Muscle of leg (tissue), 11 donors: ENCODE measurements around the gene GPD2. TPM values are rescaled to one million over a fixed set of nuclear protein-coding genes. Genes with fewer than 3 reads are reported as not detected.
"Not testable (repeated sequence)": the region's sequence is repeated elsewhere in the genome, so short reads cannot be mapped to it uniquely, and the experiment has no call there.

Experiments used
- DNase-seq: peaks from one replicate; pipeline ENCODE4 v3.0.0; 2013
- H3K27ac ChIP-seq: one replicate; pipeline ENCODE4 v1.5.1; 2013; ENCODE audit warnings: mild to moderate bottlenecking, low read length, control low read depth
- H3K27me3 ChIP-seq: one replicate; pipeline ENCODE4 v1.6.1; 2013; ENCODE audit warnings: low read length; ENCODE audit not compliant: control insufficient read depth, insufficient read depth
- H3K36me3 ChIP-seq: one replicate; pipeline ENCODE4 v1.6.1; 2013; ENCODE audit warnings: low read length; ENCODE audit not compliant: control insufficient read depth, insufficient read depth
- H3K4me1 ChIP-seq: one replicate; pipeline ENCODE4 v1.6.1; 2013; ENCODE audit warnings: low read length; ENCODE audit not compliant: control insufficient read depth, insufficient read depth
- H3K4me3 ChIP-seq: one replicate; pipeline ENCODE4 v1.5.1; 2013; ENCODE audit warnings: low read length, control low read depth
- H3K9me3 ChIP-seq: replicated peaks from 2 replicates; pipeline ENCODE4 v1.6.1; 2013; ENCODE audit warnings: low read depth, low read length; ENCODE audit not compliant: control insufficient read depth
- whole genome bisulfite sequencing: methylation state at CpG from one replicate; pipeline ENCODE4 v1.1.5; 2013; ENCODE audit warnings: missing lambda C conversion rate; ENCODE audit not compliant: insufficient coverage; 5-methylcytosine and 5-hydroxymethylcytosine counted together
- polyA plus RNA-seq, 8 donors: library from polyadenylated mRNA; unstranded; fragments of 120-200 nt; gene quantifications; one replicate each; pipeline versions ENCODE4 v1.2.1 to v1.2.3, GENCODE V29; 2013; ENCODE audit warnings: inconsistent platforms in 1 of 8, low replicate concordance in 1 of 8; ENCODE audit not compliant: insufficient read length in 8 of 8, insufficient read depth in 1 of 8
- total RNA-seq: library from RNA; stranded (reverse); fragments of 120-200 nt; gene quantifications from one replicate; pipeline ENCODE4 v1.2.4, GENCODE V29; 2013

GPD2 gene
- total and polyA plus RNA-seq, 9 donors = 8.0 to 20.7 (median 11.2) TPM

GRCh38 chr2:156489750-156490465 is 53.7 kb downstream of the GPD2 start:
- no peak overlapping the region for H3K4me3 ChIP-seq
- no peak overlapping the region for H3K27ac ChIP-seq
- H3K36me3 ChIP-seq = no peaks in the 10 kb centered on the region
- H3K27me3 ChIP-seq = no peaks in the 10 kb centered on the region
- DNase-seq = no peak
- peaks cover 4% of the 10 kb centered on the region for H3K4me1 ChIP-seq
- no peaks in the 10 kb centered on the region for H3K9me3 ChIP-seq
- WGBS = 78% methylated on average over 2 of the region's 6 CpGs

- Histone ChIP-seq H3K4me3 (no peak overlapping the region), H3K27ac (no peak overlapping the region), H3K27me3 (no peaks in the 10 kb centered on the region), H3K36me3 (no peaks in the 10 kb centered on the region), H3K9me3 (no peaks in the 10 kb centered on the region), H3K4me1 (peaks cover 4% of the 10 kb centered on the region)
- no peak for DNase-seq
- no CpG with 5 or more reads among the region's 1 CpG for WGBS
These were observed 54.3 kb downstream of the GPD2 start for GRCh38 chr2:156490466-156490840.

- no peak overlapping the region for H3K4me3 ChIP-seq
- H3K4me1 ChIP-seq = peaks cover 2% of the 10 kb centered on the region
- DNase-seq = no peak
- H3K9me3 ChIP-seq = no peaks in the 10 kb centered on the region
- no peaks in the 10 kb centered on the region for H3K27me3 ChIP-seq
- no peaks in the 10 kb centered on the region for H3K36me3 ChIP-seq
- H3K27ac ChIP-seq = no peak overlapping the region
- no CpG with 5 or more reads among the region's 2 CpGs for WGBS
These were observed 55.0 kb downstream of the GPD2 start for GRCh38 chr2:156491176-156491575.

- no peaks in the 10 kb centered on the region for H3K36me3 ChIP-seq
- H3K4me1 ChIP-seq = no peaks in the 10 kb centered on the region
- no peak for DNase-seq
- H3K27ac ChIP-seq = no peak overlapping the region
- H3K27me3 ChIP-seq = no peaks in the 10 kb centered on the region
- H3K4me3 ChIP-seq = no peak overlapping the region
- no peaks in the 10 kb centered on the region for H3K9me3 ChIP-seq
These were observed 56.8 kb downstream of the GPD2 start for GRCh38 chr2:156492979-156493378.

GRCh38 chr2:156495998-156496397 is 59.8 kb downstream of the GPD2 start:
- H3K9me3 ChIP-seq, H3K4me3 ChIP-seq, H3K4me1 ChIP-seq, H3K36me3 ChIP-seq, DNase-seq, H3K27ac ChIP-seq, H3K27me3 ChIP-seq: not testable (repeated sequence)
- no CpG with 5 or more reads among the region's 1 CpG for WGBS

GRCh38 chr2:156505696-156506095 is 69.5 kb downstream of the GPD2 start:
- Histone ChIP-seq H3K36me3 (no peaks in the 10 kb centered on the region), H3K4me3 (no peak overlapping the region), H3K4me1 (no peaks in the 10 kb centered on the region), H3K9me3 (no peaks in the 10 kb centered on the region), H3K27me3 (no peaks in the 10 kb centered on the region), H3K27ac (no peak overlapping the region)
- no peak for DNase-seq

GRCh38 chr2:156511122-156511521 is 74.9 kb downstream of the GPD2 start:
- no CpG with 5 or more reads among the region's 1 CpG for WGBS
- Histone ChIP-seq H3K9me3 (no peaks in the 10 kb centered on the region), H3K4me3 (no peak overlapping the region), H3K36me3 (no peaks in the 10 kb centered on the region), H3K27me3 (no peaks in the 10 kb centered on the region), H3K4me1 (no peaks in the 10 kb centered on the region), H3K27ac (no peak overlapping the region)
- no peak for DNase-seq

- H3K4me3 ChIP-seq = no peak overlapping the region
These were observed 75.6 kb downstream of the GPD2 start for GRCh38 chr2:156511803-156512202.

GRCh38 chr2:156512451-156512850 is 76.3 kb downstream of the GPD2 start:
- Histone ChIP-seq H3K4me1 (no peaks in the 10 kb centered on the region), H3K36me3 (peaks cover 2% of the 10 kb centered on the region), H3K9me3 (no peaks in the 10 kb centered on the region), H3K27ac (no peak overlapping the region), H3K4me3 (no peak overlapping the region), H3K27me3 (no peaks in the 10 kb centered on the region)
- DNase-seq = no peak
- no CpG with 5 or more reads among the region's 2 CpGs for WGBS

More at GRCh38 chr2:156511803-156512202, 75.6 kb downstream of the GPD2 start:
- Histone ChIP-seq H3K36me3 (no peaks in the 10 kb centered on the region), H3K4me1 (no peaks in the 10 kb centered on the region), H3K9me3 (no peaks in the 10 kb centered on the region), H3K27ac (no peak overlapping the region), H3K27me3 (no peaks in the 10 kb centered on the region)
- no peak for DNase-seq

- Histone ChIP-seq H3K4me3 (no peak overlapping the region), H3K27me3 (no peaks in the 10 kb centered on the region), H3K36me3 (peaks cover 3% of the 10 kb centered on the region), H3K9me3 (no peaks in the 10 kb centered on the region), H3K4me1 (no peaks in the 10 kb centered on the region), H3K27ac (no peak overlapping the region)
- DNase-seq = no peak
- no CpG with 5 or more reads among the region's 2 CpGs for WGBS
These were observed 77.0 kb downstream of the GPD2 start for GRCh38 chr2:156513219-156513618.

- Histone ChIP-seq H3K27ac (no peak overlapping the region), H3K36me3 (peaks cover 3% of the 10 kb centered on the region), H3K27me3 (no peaks in the 10 kb centered on the region), H3K9me3 (peaks cover 8% of the 10 kb centered on the region), H3K4me3 (no peak overlapping the region), H3K4me1 (no peaks in the 10 kb centered on the region)
- no peak for DNase-seq
These were observed 81.2 kb downstream of the GPD2 start for GRCh38 chr2:156517419-156517818.
